Mesenteric fat pad (tissue), 1 donor: ENCODE data around the gene ATP13A3. TPM values are rescaled to one million over a fixed set of nuclear protein-coding genes. Genes with fewer than 3 reads are reported as not detected.

ENCODE experiments used
- total RNA-seq: library from RNA; stranded (reverse); fragmentation: NEBNext Ultra II Directional; extraction: Animal tissue kit (Norgen Biotek cat#: 25700); gene quantifications from one replicate; pipeline ENCODE4 v1.2.1, GENCODE V29; 2021
- donor health status: DM: yes; HTN: yes; CAD: no.

ATP13A3 gene
- total RNA-seq, 1 donor from 2014 or later = 204 TPM

Other genes with a start within 250 kb of the ATP13A3 start
- gene CPN2, start 135.7 kb downstream of the ATP13A3 start, total RNA-seq = 0.16 TPM
- 0.35 TPM for gene LRRC15, start 117.3 kb downstream of the ATP13A3 start, total RNA-seq
- not detected for gene GP5, start 87.7 kb downstream of the ATP13A3 start, total RNA-seq
- 12.4 TPM for gene TMEM44, start 146.4 kb upstream of the ATP13A3 start, total RNA-seq
- 37.6 TPM for gene LSG1, start 185.2 kb upstream of the ATP13A3 start, total RNA-seq
- gene FAM43A, start 198.9 kb upstream of the ATP13A3 start, total RNA-seq = 22.3 TPM